Activated CD4-positive, alpha-beta memory T cell treated with anti-CD3 and anti-CD28 coated beads, Interleukin-2, amount 10 ng/mL, durations not matched to agents 7 days and 5 days (primary cell): ENCODE data around the gene PANK1. TPM values are rescaled to one million over a fixed set of nuclear protein-coding genes. Genes with fewer than 3 reads are reported as not detected.

Experiments used
- CTCF ChIA-PET: fragments of 350-600 bp; sonication (Branson Sonifier 250); formaldehyde crosslinking; loops from one replicate; lab custom pipeline; 2021; ENCODE audit warnings: antibody characterized with exemption, inconsistent platforms; lab: Charles Lee
- POLR2A ChIA-PET: fragments of 350-600 bp; sonication (Branson Sonifier 250); formaldehyde crosslinking; loops from one replicate; lab custom pipeline; 2021; ENCODE audit warnings: antibody characterized with exemption; lab: Charles Lee
- DNase-seq: peaks from one replicate; pipeline ENCODE4 v3.0.0-alpha.2; 2020
- H3K27ac Mint-ChIP-seq: one replicate; pipeline ENCODE4 v1.8.0; 2021; ENCODE audit warnings: mild to moderate bottlenecking, mixed read lengths
- H3K27me3 Mint-ChIP-seq: one replicate; pipeline ENCODE4 v1.8.0; 2021; ENCODE audit warnings: mixed read lengths
- H3K36me3 Mint-ChIP-seq: one replicate; pipeline ENCODE4 v1.8.0; 2021; ENCODE audit warnings: low read depth, mixed read lengths
- H3K4me1 Mint-ChIP-seq: one replicate; pipeline ENCODE4 v1.8.0; 2021; ENCODE audit warnings: mixed read lengths
- H3K4me3 Mint-ChIP-seq: one replicate; pipeline ENCODE4 v1.8.0; 2021; ENCODE audit warnings: mild to moderate bottlenecking, mixed read lengths
- H3K9me3 Mint-ChIP-seq: one replicate; pipeline ENCODE4 v1.8.0; 2021; ENCODE audit warnings: mixed read lengths
- total RNA-seq, 2 experiments: library from RNA; stranded (reverse); gene quantifications; one replicate each; pipeline ENCODE4 v1.2.3, GENCODE V29; 2021

The PANK1 gene
- total RNA-seq, 2 experiments from 2014 or later = 4.7 to 6.1 TPM

- Mint-ChIP-seq H3K4me3 (no peak overlapping the region), H3K9me3 (no peaks in the 10 kb centered on the region), H3K27me3 (no peaks in the 10 kb centered on the region), H3K36me3 (no peaks in the 10 kb centered on the region), H3K27ac (no peak overlapping the region), H3K4me1 (no peaks in the 10 kb centered on the region)
- ChIA-PET CTCF (interaction anchor here (0.7 kb wide), 1 partner anchor 1166 kb away, joined by 6 read pairs; no protein-coding TSS in a partner anchor), POLR2A (no interaction called here)
- no peak for DNase-seq
Observed at GRCh38 chr10:89601728-89602361, 43.2 kb downstream of the PANK1 start.

- no peak overlapping the region for H3K27ac Mint-ChIP-seq
- no peak for DNase-seq
- H3K4me3 Mint-ChIP-seq = no peak overlapping the region
- ChIA-PET CTCF (no interaction called here), POLR2A (no interaction called here)
- H3K9me3 Mint-ChIP-seq = no peaks in the 10 kb centered on the region
- H3K36me3 Mint-ChIP-seq = no peaks in the 10 kb centered on the region
- H3K27me3 Mint-ChIP-seq = no peaks in the 10 kb centered on the region
- no peaks in the 10 kb centered on the region for H3K4me1 Mint-ChIP-seq
Observed at GRCh38 chr10:89600041-89600440, 45.0 kb downstream of the PANK1 start.

- Mint-ChIP-seq H3K9me3 (no peaks in the 10 kb centered on the region), H3K4me3 (no peak overlapping the region), H3K27me3 (no peaks in the 10 kb centered on the region), H3K4me1 (peaks cover 4% of the 10 kb centered on the region), H3K27ac (no peak overlapping the region), H3K36me3 (peaks cover 14% of the 10 kb centered on the region)
- CTCF ChIA-PET = no interaction called here
- no peak for DNase-seq
- POLR2A ChIA-PET = interaction anchor here (1.5 kb wide), 1 partner anchor 51 kb away, joined by 3 read pairs; no protein-coding TSS in a partner anchor
Observed at GRCh38 chr10:89593043-89593442, 52.0 kb downstream of the PANK1 start.

- DNase-seq = no peak
- Mint-ChIP-seq H3K9me3 (no peaks in the 10 kb centered on the region), H3K4me3 (no peak overlapping the region), H3K36me3 (peaks cover 18% of the 10 kb centered on the region), H3K27me3 (no peaks in the 10 kb centered on the region), H3K4me1 (peaks cover 4% of the 10 kb centered on the region), H3K27ac (no peak overlapping the region)
- ChIA-PET CTCF (no interaction called here), POLR2A (interaction anchor here (1.5 kb wide), 1 partner anchor 51 kb away, joined by 3 read pairs; no protein-coding TSS in a partner anchor)
Observed at GRCh38 chr10:89592539-89592938, 52.5 kb downstream of the PANK1 start.

- Mint-ChIP-seq H3K27me3 (no peaks in the 10 kb centered on the region), H3K9me3 (no peaks in the 10 kb centered on the region), H3K4me1 (peaks cover 4% of the 10 kb centered on the region), H3K36me3 (peaks cover 21% of the 10 kb centered on the region), H3K4me3 (no peak overlapping the region), H3K27ac (no peak overlapping the region)
- DNase-seq = no peak
- ChIA-PET POLR2A (interaction anchor here (1.5 kb wide), 1 partner anchor 52 kb away, joined by 3 read pairs; no protein-coding TSS in a partner anchor), CTCF (no interaction called here)
Observed at GRCh38 chr10:89591796-89592271, 53.2 kb downstream of the PANK1 start.

GRCh38 chr10:89591111-89591795 lies 53.8 kb downstream of the PANK1 start:
- CTCF ChIA-PET = no interaction called here
- DNase-seq = no peak
- Mint-ChIP-seq H3K4me3 (no peak overlapping the region), H3K27ac (no peak overlapping the region), H3K27me3 (no peaks in the 10 kb centered on the region), H3K9me3 (no peaks in the 10 kb centered on the region), H3K4me1 (peaks cover 4% of the 10 kb centered on the region), H3K36me3 (peaks cover 21% of the 10 kb centered on the region)
- POLR2A ChIA-PET = no interaction called here

- no peaks in the 10 kb centered on the region for H3K9me3 Mint-ChIP-seq
- peaks cover 4% of the 10 kb centered on the region for H3K4me1 Mint-ChIP-seq
- CTCF ChIA-PET = no interaction called here
Observed at GRCh38 chr10:89590326-89590725, 54.7 kb downstream of the PANK1 start.

GRCh38 chr10:89589101-89589720 lies 55.8 kb downstream of the PANK1 start:
- H3K27ac Mint-ChIP-seq = no peak overlapping the region
- ChIA-PET POLR2A (no interaction called here), CTCF (no interaction called here)
- peaks cover 26% of the 10 kb centered on the region for H3K36me3 Mint-ChIP-seq
- no peaks in the 10 kb centered on the region for H3K9me3 Mint-ChIP-seq
- H3K27me3 Mint-ChIP-seq = no peaks in the 10 kb centered on the region
- DNase-seq = no peak
- H3K4me1 Mint-ChIP-seq = peaks cover 4% of the 10 kb centered on the region
- H3K4me3 Mint-ChIP-seq = no peak overlapping the region

More at GRCh38 chr10:89590326-89590725, 54.7 kb downstream of the PANK1 start:
- Mint-ChIP-seq H3K27ac (no peak overlapping the region), H3K27me3 (no peaks in the 10 kb centered on the region), H3K4me3 (no peak overlapping the region), H3K36me3 (peaks cover 26% of the 10 kb centered on the region)
- POLR2A ChIA-PET = no interaction called here
- no peak for DNase-seq

GRCh38 chr10:89588671-89589070 lies 56.4 kb downstream of the PANK1 start:
- H3K9me3 Mint-ChIP-seq = no peaks in the 10 kb centered on the region
- H3K27me3 Mint-ChIP-seq = no peaks in the 10 kb centered on the region
- H3K27ac Mint-ChIP-seq = no peak overlapping the region
- peaks cover 4% of the 10 kb centered on the region for H3K4me1 Mint-ChIP-seq
- H3K4me3 Mint-ChIP-seq = no peak overlapping the region
- ChIA-PET CTCF (no interaction called here), POLR2A (no interaction called here)
- H3K36me3 Mint-ChIP-seq = peaks cover 24% of the 10 kb centered on the region
- DNase-seq = no peak

- ChIA-PET POLR2A (interaction anchor here (0.8 kb wide), 1 partner anchor 119 kb away, joined by 3 read pairs; no protein-coding TSS in a partner anchor), CTCF (no interaction called here)
- no peaks in the 10 kb centered on the region for H3K4me1 Mint-ChIP-seq
- no peak overlapping the region for H3K4me3 Mint-ChIP-seq
- no peak overlapping the region for H3K27ac Mint-ChIP-seq
- H3K36me3 Mint-ChIP-seq = peaks cover 10% of the 10 kb centered on the region
- no peak for DNase-seq
- no peaks in the 10 kb centered on the region for H3K27me3 Mint-ChIP-seq
- no peaks in the 10 kb centered on the region for H3K9me3 Mint-ChIP-seq
Observed at GRCh38 chr10:89582022-89582421, 63.0 kb downstream of the PANK1 start.

GRCh38 chr10:89580243-89580642 lies 64.8 kb downstream of the PANK1 start:
- Mint-ChIP-seq H3K27me3 (no peaks in the 10 kb centered on the region), H3K36me3 (peaks cover 5% of the 10 kb centered on the region), H3K4me1 (no peaks in the 10 kb centered on the region), H3K9me3 (no peaks in the 10 kb centered on the region), H3K27ac (no peak overlapping the region), H3K4me3 (no peak overlapping the region)
- DNase-seq = no peak
- POLR2A ChIA-PET = no interaction called here
- CTCF ChIA-PET = interaction anchor here (1.2 kb wide), 1 partner anchor 53 kb away, joined by 3 read pairs; no protein-coding TSS in a partner anchor

- H3K27me3 Mint-ChIP-seq = no peaks in the 10 kb centered on the region
- ChIA-PET CTCF (no interaction called here), POLR2A (no interaction called here)
- H3K36me3 Mint-ChIP-seq = no peaks in the 10 kb centered on the region
- H3K4me1 Mint-ChIP-seq = no peaks in the 10 kb centered on the region
- no peaks in the 10 kb centered on the region for H3K9me3 Mint-ChIP-seq
- H3K4me3 Mint-ChIP-seq = no peak overlapping the region
- DNase-seq = no peak
- H3K27ac Mint-ChIP-seq = no peak overlapping the region
Observed at GRCh38 chr10:89576696-89577095, 68.3 kb downstream of the PANK1 start.

- POLR2A ChIA-PET = no interaction called here
- Mint-ChIP-seq H3K27me3 (no peaks in the 10 kb centered on the region), H3K4me1 (no peaks in the 10 kb centered on the region), H3K27ac (no peak overlapping the region), H3K4me3 (no peak overlapping the region), H3K9me3 (no peaks in the 10 kb centered on the region), H3K36me3 (no peaks in the 10 kb centered on the region)
- CTCF ChIA-PET = no interaction called here
- no peak for DNase-seq
Observed at GRCh38 chr10:89576022-89576421, 69.0 kb downstream of the PANK1 start.
